Measurements from ENCODE around the gene WDR48.
"Not testable (repeated sequence)": the region's sequence is repeated elsewhere in the genome, so short reads cannot be mapped to it uniquely, and the experiment has no call there.

WDR48 gene

GRCh38 chr3:39051649-39052561 lies at the start of gene WDR48, which contains the start of gene SCN11A:
Gene WDR48, plus strand, starts transcription at chr3:39052016. Its CDS starts 10 bp downstream, at chr3:39052026.
Gene SCN11A, minus strand, starts transcription at chr3:39051944. Its CDS starts 101,582 bp downstream, at chr3:38950362.
- peak; percentile 94 for DNase-seq (ENCODE audit: low spot score)

GRCh38 chr3:39005295-39005694 lies 46.5 kb upstream of the WDR48 start:
- DNase-seq (ENCODE audit: low spot score) = no peak

GRCh38 chr3:39011191-39011736 lies 40.6 kb upstream of the WDR48 start:
- DNase-seq (ENCODE audit: low spot score) = no peak

- DNase-seq (ENCODE audit: low spot score) = no peak
These were observed 38.5 kb upstream of the WDR48 start for GRCh38 chr3:39013289-39013688.

GRCh38 chr3:39013921-39014509 lies 37.8 kb upstream of the WDR48 start:
- DNase-seq (ENCODE audit: low spot score) = no peak

GRCh38 chr3:39015418-39015817 lies 36.4 kb upstream of the WDR48 start:
- DNase-seq (ENCODE audit: low spot score) = no peak

GRCh38 chr3:39019299-39019698 lies 32.5 kb upstream of the WDR48 start:
- no peak for DNase-seq (ENCODE audit: low spot score)

GRCh38 chr3:39021029-39021428 lies 30.8 kb upstream of the WDR48 start:
- DNase-seq (ENCODE audit: low spot score) = no peak

- DNase-seq (ENCODE audit: low spot score) = no peak
These were observed 30.1 kb upstream of the WDR48 start for GRCh38 chr3:39021465-39022285.

GRCh38 chr3:39022286-39022630 lies 29.6 kb upstream of the WDR48 start:
- DNase-seq (ENCODE audit: low spot score) = no peak

GRCh38 chr3:39024497-39024896 lies 27.3 kb upstream of the WDR48 start:
- DNase-seq (ENCODE audit: low spot score) = no peak

GRCh38 chr3:39025222-39025970 lies 26.4 kb upstream of the WDR48 start:
- no peak for DNase-seq (ENCODE audit: low spot score)

- DNase-seq (ENCODE audit: low spot score) = no peak
These were observed 23.3 kb upstream of the WDR48 start for GRCh38 chr3:39028546-39028945.

GRCh38 chr3:39029556-39029955 lies 22.3 kb upstream of the WDR48 start:
- no peak for DNase-seq (ENCODE audit: low spot score)

- no peak for DNase-seq (ENCODE audit: low spot score)
These were observed 13.7 kb upstream of the WDR48 start for GRCh38 chr3:39038165-39038564.

GRCh38 chr3:39050029-39050428 lies 1.8 kb upstream of the WDR48 start:
- DNase-seq (ENCODE audit: low spot score) = no peak

GRCh38 chr3:39052583-39052982 lies 767 bp downstream of the WDR48 start:
- DNase-seq (ENCODE audit: low spot score) = no peak

- DNase-seq (ENCODE audit: low spot score) = no peak
These were observed 1.9 kb downstream of the WDR48 start for GRCh38 chr3:39053696-39054095.

GRCh38 chr3:39056151-39056550 lies 4.3 kb downstream of the WDR48 start:
- DNase-seq (ENCODE audit: low spot score) = no peak

GRCh38 chr3:39061228-39061627 lies 9.4 kb downstream of the WDR48 start:
- not testable (repeated sequence) for DNase-seq (ENCODE audit: low spot score)

GRCh38 chr3:39062180-39062579 lies 10.4 kb downstream of the WDR48 start:
- no peak for DNase-seq (ENCODE audit: low spot score)

GRCh38 chr3:39063143-39063542 lies 11.3 kb downstream of the WDR48 start:
- DNase-seq (ENCODE audit: low spot score) = no peak

Data from left forelimb (tissue), 1 donor.